Neuronal stem cell (in vitro differentiated cells): ENCODE results near the gene TRIB2.

Experiments used
- DNase-seq: peaks from one replicate; pipeline ENCODE4 v3.0.0-alpha.2; 2013; ENCODE audit warnings: low spot score
- H2AFZ ChIP-seq: one replicate; pipeline ENCODE4 v1.6.1; 2013; ENCODE audit warnings: mild to moderate bottlenecking, low read length, inconsistent platforms
- H2AK5ac ChIP-seq: 2 replicates; pipeline ENCODE4 v1.6.1; 2013; ENCODE audit warnings: low read depth, mild to moderate bottlenecking, inconsistent platforms, low read length, moderate library complexity, mixed read lengths
- H2BK120ac ChIP-seq: 2 replicates; pipeline ENCODE4 v1.6.1; 2013; ENCODE audit warnings: low read depth, mild to moderate bottlenecking, inconsistent platforms, low read length, moderate library complexity, mixed read lengths
- H2BK12ac ChIP-seq: one replicate; pipeline ENCODE4 v1.6.1; 2013; ENCODE audit warnings: low read length, inconsistent platforms
- H2BK15ac ChIP-seq: 2 replicates; pipeline ENCODE4 v1.6.1; 2013; ENCODE audit warnings: mild to moderate bottlenecking, low read length, inconsistent platforms, mixed read lengths
- H2BK5ac ChIP-seq: one replicate; pipeline ENCODE4 v1.6.1; 2013; ENCODE audit warnings: inconsistent platforms, mild to moderate bottlenecking, low read length, moderate library complexity
- H3K14ac ChIP-seq: one replicate; pipeline ENCODE4 v1.6.1; 2013; ENCODE audit warnings: low read length, inconsistent platforms
- H3K18ac ChIP-seq: 2 replicates; pipeline ENCODE4 v1.6.1; 2013; ENCODE audit warnings: low read length, inconsistent platforms
- H3K23ac ChIP-seq: 2 replicates; pipeline ENCODE4 v1.6.1; 2013; ENCODE audit warnings: low read depth, mild to moderate bottlenecking, mixed read lengths, low read length, inconsistent platforms; ENCODE audit not compliant: poor library complexity
- H3K27ac ChIP-seq: replicated peaks from 3 replicates; pipeline ENCODE4 v1.5.1; 2013; ENCODE audit warnings: low read length, inconsistent platforms
- H3K27me3 ChIP-seq, 3 experiments: 2 replicates each; pipeline ENCODE4 v1.6.1; 2013; ENCODE audit warnings: low read length in 3 of 3, mild to moderate bottlenecking in 2 of 3, inconsistent platforms in 1 of 3, low read depth in 1 of 3, mixed read lengths in 1 of 3, moderate library complexity in 1 of 3; ENCODE audit not compliant: control insufficient read depth in 3 of 3, insufficient read depth in 3 of 3
- H3K36me3 ChIP-seq, 2 donors: replicated peaks in 1 of 2; 2 replicates each; pipeline ENCODE4 v1.6.1; 2013; ENCODE audit warnings: low read length in 2 of 2; ENCODE audit not compliant: control insufficient read depth in 2 of 2, insufficient read depth in 2 of 2
- H3K4ac ChIP-seq: 2 replicates; pipeline ENCODE4 v1.6.1; 2013; ENCODE audit warnings: inconsistent platforms, mild to moderate bottlenecking, low read length, moderate library complexity
- H3K4me1 ChIP-seq, 2 donors: 1 replicate in 1 of 2; 2 replicates in 1 of 2; pipeline ENCODE4 v1.6.1; 2013; ENCODE audit warnings: low read length in 2 of 2, low read depth in 1 of 2; ENCODE audit not compliant: control insufficient read depth in 2 of 2, insufficient read depth in 1 of 2
- H3K4me2 ChIP-seq: one replicate; pipeline ENCODE4 v1.6.1; 2013; ENCODE audit warnings: mild to moderate bottlenecking, low read length, inconsistent platforms; ENCODE audit not compliant: insufficient read depth, poor library complexity, severe bottlenecking
- H3K4me3 ChIP-seq, 2 donors: 2 replicates each; pipeline ENCODE4 v1.5.1; 2013; ENCODE audit warnings: low read length in 2 of 2, mild to moderate bottlenecking in 2 of 2, inconsistent platforms in 1 of 2, moderate library complexity in 1 of 2
- H3K79me1 ChIP-seq: one replicate; pipeline ENCODE4 v1.6.1; 2013; ENCODE audit warnings: low read depth, mild to moderate bottlenecking, inconsistent platforms, low read length, moderate library complexity
- H3K9ac ChIP-seq: one replicate; pipeline ENCODE4 v1.6.1; 2013; ENCODE audit warnings: mild to moderate bottlenecking, low read depth, low read length, inconsistent platforms; ENCODE audit not compliant: poor library complexity
- H3K9me3 ChIP-seq, 2 donors: replicated peaks in 1 of 2; 2 replicates each; pipeline versions ENCODE3 to v1.6.1; 2013; ENCODE audit warnings: low read length in 2 of 2, mild to moderate bottlenecking in 2 of 2, inconsistent platforms in 1 of 2, low read depth in 1 of 2, mixed read lengths in 1 of 2, moderate library complexity in 1 of 2; ENCODE audit not compliant: control insufficient read depth in 2 of 2, insufficient read depth in 1 of 2
- H4K8ac ChIP-seq: one replicate; pipeline ENCODE4 v1.6.1; 2013; ENCODE audit warnings: low read depth, mild to moderate bottlenecking, inconsistent platforms, low read length, moderate library complexity
- H4K91ac ChIP-seq: one replicate; pipeline ENCODE4 v1.6.1; 2013; ENCODE audit warnings: low read length, low read depth, mild to moderate bottlenecking, inconsistent platforms; ENCODE audit not compliant: poor library complexity
- WGBS, 2 donors: extraction: QIAGEN DNeasy Blood & Tissue Kit; methylation state at CpG; one replicate each; pipeline ENCODE4 v1.1.7; 2013; ENCODE audit warnings: missing lambda C conversion rate in 2 of 2, mixed read lengths in 1 of 2; ENCODE audit not compliant: insufficient read length in 2 of 2, insufficient replicate concordance in 1 of 2; ENCODE audit errors: extremely low coverage in 2 of 2; 5-methylcytosine and 5-hydroxymethylcytosine counted together

Gene TRIB2

DNA sequence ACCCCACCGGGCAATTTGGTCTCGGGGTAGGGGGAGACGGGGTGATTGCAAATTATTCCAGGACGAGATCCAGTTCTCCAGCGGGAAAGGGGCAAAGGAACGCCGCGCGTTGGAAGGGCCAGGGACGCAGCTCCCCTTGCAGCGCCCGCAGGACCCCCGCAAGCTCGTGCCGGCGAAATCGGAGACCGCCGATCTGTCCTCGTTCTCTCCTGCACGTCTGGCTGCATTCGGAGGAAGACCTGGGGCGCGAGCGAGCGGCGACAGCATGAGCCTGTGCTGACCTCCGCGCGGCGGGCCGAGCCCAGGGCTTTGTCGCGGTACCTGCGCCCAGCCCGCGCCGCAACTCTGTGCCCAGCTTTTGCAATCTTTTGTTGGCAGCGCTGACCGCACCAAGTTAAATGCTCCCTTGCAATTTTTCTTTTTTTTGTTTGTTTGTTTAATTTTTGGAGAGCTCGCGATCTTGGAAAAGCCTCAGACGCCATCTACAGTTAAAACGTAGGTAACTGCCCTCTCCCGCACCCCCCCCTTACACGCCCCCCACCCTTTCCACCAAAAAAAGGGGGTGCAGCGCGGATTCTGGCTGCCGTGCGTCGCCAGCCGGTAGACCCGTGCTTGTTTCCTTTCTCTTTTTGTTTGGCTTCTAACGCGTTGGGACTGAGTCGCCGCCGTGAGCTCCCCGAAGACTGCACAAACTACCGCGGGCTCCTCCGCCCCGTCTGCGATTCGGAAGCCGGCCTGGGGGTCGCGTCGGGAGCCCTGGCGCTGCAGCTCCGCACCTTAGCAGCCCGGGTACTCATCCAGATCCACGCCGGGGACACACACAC lies 667 bp downstream of the TRIB2 start:
- H3K23ac ChIP-seq = peak overlapping the region; percentile 28
- H2BK120ac ChIP-seq = peak overlapping the region; percentile 72
- no peak overlapping the region for H4K8ac ChIP-seq
- H4K91ac ChIP-seq = peak overlapping the region; percentile 82
- H3K79me1 ChIP-seq = no peaks in the 10 kb centered on the region
- H3K4me2 ChIP-seq = peak overlapping the region; percentile 76
- H3K4me3 ChIP-seq = peak overlapping the region; percentile 76 to 86
- H3K4ac ChIP-seq = peak overlapping the region; percentile 94
- peak overlapping the region; percentile 83 for H2AFZ ChIP-seq
- peak overlapping the region; percentile 76 for H2AK5ac ChIP-seq
- H2BK15ac ChIP-seq = peak overlapping the region; percentile 68
- peaks cover 0 to 20% of the 10 kb centered on the region in 2 donors for H3K36me3 ChIP-seq
- H3K27me3 ChIP-seq = no peaks in the 10 kb centered on the region
- WGBS, 2 donors = no CpG with 5 or more reads among the region's 74 CpGs
- H3K9ac ChIP-seq = peak overlapping the region; percentile 93
- no peak overlapping the region for H2BK12ac ChIP-seq
- peak overlapping the region; percentile 48 for H3K14ac ChIP-seq
- peak overlapping the region; percentile 94 for H3K18ac ChIP-seq
- H2BK5ac ChIP-seq = peak overlapping the region; percentile 96
- H3K9me3 ChIP-seq = no peaks in the 10 kb centered on the region
- H3K4me1 ChIP-seq = peaks cover 11 to 23% of the 10 kb centered on the region in 2 donors
- peak overlapping the region; percentile 74 for H3K27ac ChIP-seq
- peak; percentile 70 for DNase-seq

GRCh38 chr2:12718015-12718671 lies 1.4 kb downstream of the TRIB2 start:
- Histone ChIP-seq H3K27me3 (no peaks in the 10 kb centered on the region), H4K91ac (peak overlapping the region; percentile 82), H3K4me2 (peak overlapping the region; percentile 76), H2BK12ac (no peak overlapping the region), H3K27ac (peak overlapping the region; percentile 74), H2BK5ac (peak overlapping the region; percentile 96), H3K4ac (peak overlapping the region; percentile 94), H3K36me3 (peaks cover 3 to 27% of the 10 kb centered on the region in 2 donors), H3K23ac (no peak overlapping the region), H3K14ac (peak overlapping the region; percentile 48), H2AK5ac (peak overlapping the region; percentile 76), H3K9ac (peak overlapping the region; percentile 93), H4K8ac (no peak overlapping the region), H3K4me1 (peaks cover 14 to 27% of the 10 kb centered on the region in 2 donors), H2BK15ac (peak overlapping the region; percentile 31), H3K79me1 (no peaks in the 10 kb centered on the region), H3K4me3 (peak overlapping the region; percentile 76 to 86), H3K18ac (peak overlapping the region; percentile 95), H3K9me3 (no peaks in the 10 kb centered on the region), H2BK120ac (no peak overlapping the region), H2AFZ (peak overlapping the region; percentile 83)
- WGBS, 2 donors = no CpG with 5 or more reads among the region's 50 CpGs
- peak; percentile 43 for DNase-seq

- peaks cover 15 to 29% of the 10 kb centered on the region in 2 donors for H3K4me1 ChIP-seq
- H3K4ac ChIP-seq = no peak overlapping the region
Observed at GRCh38 chr2:12718711-12719399, 2.1 kb downstream of the TRIB2 start.

More at GRCh38 chr2:12718711-12719399, 2.1 kb downstream of the TRIB2 start:
- Histone ChIP-seq H3K36me3 (peaks cover 9 to 34% of the 10 kb centered on the region in 2 donors), H2BK5ac (peak overlapping the region; percentile 96), H2BK12ac (no peak overlapping the region), H3K27me3 (no peaks in the 10 kb centered on the region), H2AK5ac (peak overlapping the region; percentile 76), H2BK120ac (no peak overlapping the region), H3K9me3 (peaks cover 0 to 3% of the 10 kb centered on the region in 2 donors), H3K27ac (peak overlapping the region; percentile 74), H2BK15ac (no peak overlapping the region), H3K23ac (no peak overlapping the region), H3K14ac (no peak overlapping the region), H3K9ac (peak overlapping the region; percentile 93), H4K8ac (no peak overlapping the region), H3K79me1 (no peaks in the 10 kb centered on the region), H2AFZ (peak overlapping the region; percentile 83), H3K4me2 (peak overlapping the region; percentile 76), H4K91ac (no peak overlapping the region), H3K4me3 (peak overlapping the region; percentile 76 to 86), H3K18ac (peak overlapping the region; percentile 91)
- DNase-seq = peak; percentile 64
- WGBS, 2 donors = no CpG with 5 or more reads among the region's 33 CpGs
